H9 (cell line): ENCODE results near the gene ZNF124. TPM values are rescaled to one million over a fixed set of nuclear protein-coding genes. Genes with fewer than 3 reads are reported as not detected.

Experiments
- DNase-seq: peaks from one replicate; pipeline ENCODE4 v3.0.0-alpha.2; 2017
- H2AFZ ChIP-seq: one replicate; pipeline ENCODE4 v1.6.1; 2013; ENCODE audit warnings: mild to moderate bottlenecking, low read length, control low read depth, moderate library complexity
- H2AK5ac ChIP-seq: 2 replicates; pipeline ENCODE4 v1.6.1; 2013; ENCODE audit warnings: low read length, control low read depth, mixed read lengths; ENCODE audit not compliant: insufficient read length
- H2BK120ac ChIP-seq: one replicate; pipeline ENCODE4 v1.6.1; 2013; ENCODE audit warnings: low read depth, mild to moderate bottlenecking, low read length, control low read depth, inconsistent platforms; ENCODE audit not compliant: poor library complexity, severe bottlenecking
- H2BK12ac ChIP-seq: 2 replicates; pipeline ENCODE4 v1.6.1; 2013; ENCODE audit warnings: low read length, control low read depth, mixed read lengths, low read depth; ENCODE audit not compliant: insufficient read length
- H2BK15ac ChIP-seq: 2 replicates; pipeline ENCODE4 v1.6.1; 2013; ENCODE audit warnings: low read depth, low read length, control low read depth
- H2BK20ac ChIP-seq: one replicate; pipeline ENCODE4 v1.6.1; 2013; ENCODE audit warnings: low read depth, mild to moderate bottlenecking, low read length, control low read depth, inconsistent platforms; ENCODE audit not compliant: poor library complexity, severe bottlenecking
- H2BK5ac ChIP-seq: 2 replicates; pipeline ENCODE4 v1.6.1; 2013; ENCODE audit warnings: low read length, control low read depth, mixed read lengths; ENCODE audit not compliant: insufficient read length
- H3K14ac ChIP-seq: 2 replicates; pipeline ENCODE4 v1.6.1; 2013; ENCODE audit warnings: low read length, control low read depth; ENCODE audit not compliant: insufficient read depth
- H3K18ac ChIP-seq: 2 replicates; pipeline ENCODE4 v1.6.1; 2013; ENCODE audit warnings: low read depth, mild to moderate bottlenecking, mixed read lengths, low read length, control low read depth; ENCODE audit not compliant: insufficient read length
- H3K23ac ChIP-seq: 2 replicates; pipeline ENCODE4 v1.6.1; 2013; ENCODE audit warnings: low read length, control low read depth, mixed read lengths, low read depth; ENCODE audit not compliant: insufficient read length
- H3K23me2 ChIP-seq: 2 replicates; pipeline ENCODE4 v1.6.1; 2013; ENCODE audit warnings: low read depth, mild to moderate bottlenecking, mixed read lengths, low read length, control low read depth; ENCODE audit not compliant: insufficient read length, poor library complexity, severe bottlenecking
- H3K27ac ChIP-seq: 2 replicates; pipeline ENCODE4 v1.5.1; 2013; ENCODE audit warnings: low read length, control low read depth, mixed read lengths, low read depth; ENCODE audit not compliant: insufficient read length
- H3K27me3 ChIP-seq: 2 replicates; pipeline ENCODE4 v1.6.1; 2013; ENCODE audit warnings: low read length, control low read depth, inconsistent platforms; ENCODE audit not compliant: insufficient read depth
- H3K4ac ChIP-seq: 2 replicates; pipeline ENCODE4 v1.6.1; 2013; ENCODE audit warnings: low read depth, mild to moderate bottlenecking, control low read depth, inconsistent platforms, low read length, moderate library complexity
- H3K4me1 ChIP-seq: 2 replicates; pipeline ENCODE4 v1.6.1; 2013; ENCODE audit warnings: low read length, control low read depth, inconsistent platforms; ENCODE audit not compliant: insufficient read depth
- H3K4me2 ChIP-seq: 2 replicates; pipeline ENCODE4 v1.6.1; 2013; ENCODE audit warnings: low read length, control low read depth, mixed read lengths; ENCODE audit not compliant: insufficient read length, insufficient read depth
- H3K56ac ChIP-seq: 2 replicates; pipeline ENCODE4 v1.6.1; 2013; ENCODE audit warnings: low read depth, mild to moderate bottlenecking, mixed read lengths, low read length, control low read depth; ENCODE audit not compliant: insufficient read length
- H3K79me1 ChIP-seq: 2 replicates; pipeline ENCODE4 v1.6.1; 2013; ENCODE audit warnings: low read depth, mild to moderate bottlenecking, moderate library complexity, low read length, control low read depth, inconsistent platforms; ENCODE audit not compliant: insufficient read depth, poor library complexity, severe bottlenecking
- H3K79me2 ChIP-seq: 2 replicates; pipeline ENCODE4 v1.6.1; 2013; ENCODE audit warnings: low read length, control low read depth, inconsistent platforms; ENCODE audit not compliant: insufficient read depth
- H3K9ac ChIP-seq: 2 replicates; pipeline ENCODE4 v1.6.1; 2013; ENCODE audit warnings: low read length, control low read depth, mixed read lengths; ENCODE audit not compliant: insufficient read length; ENCODE audit errors: extremely low read depth
- H3K9me3 ChIP-seq: one replicate; pipeline ENCODE4 v1.6.1; 2013; ENCODE audit warnings: low read depth, low read length, inconsistent platforms; ENCODE audit not compliant: control insufficient read depth
- H3T11ph ChIP-seq: one replicate; pipeline ENCODE4 v1.6.1; 2013; ENCODE audit warnings: mild to moderate bottlenecking, low read length, control low read depth, inconsistent platforms
- H4K20me1 ChIP-seq: one replicate; pipeline ENCODE4 v1.6.1; 2013; ENCODE audit not compliant: control insufficient read depth, insufficient read length, insufficient read depth
- H4K5ac ChIP-seq: 2 replicates; pipeline ENCODE4 v1.6.1; 2013; ENCODE audit warnings: low read depth, mild to moderate bottlenecking, mixed read lengths, low read length, control low read depth; ENCODE audit not compliant: insufficient read length
- H4K8ac ChIP-seq: replicated peaks from 2 replicates; pipeline ENCODE4 v1.6.1; 2013; ENCODE audit warnings: low read length, control low read depth, mixed read lengths, low read depth; ENCODE audit not compliant: insufficient read length
- H4K91ac ChIP-seq: 2 replicates; pipeline ENCODE4 v1.6.1; 2013; ENCODE audit warnings: low read depth, mild to moderate bottlenecking, moderate library complexity, mixed read lengths, low read length, control low read depth; ENCODE audit not compliant: insufficient read length
- H3K27ac Mint-ChIP-seq, 3 experiments: 2 replicates in 2 of 3; 3 replicates in 1 of 3; pipeline ENCODE4 v1.8.0; 2020 to 2021; ENCODE audit warnings: mixed read lengths in 3 of 3, mild to moderate bottlenecking in 1 of 3, moderate library complexity in 1 of 3
- H3K27me3 Mint-ChIP-seq: 2 replicates; pipeline ENCODE4 v1.8.0; 2021; ENCODE audit warnings: low read depth, mild to moderate bottlenecking, moderate library complexity, mixed read lengths
- H3K36me3 Mint-ChIP-seq, 3 experiments: 2 replicates in 2 of 3; 3 replicates in 1 of 3; pipeline ENCODE4 v1.8.0; 2020 to 2021; ENCODE audit warnings: low read depth in 3 of 3, mixed read lengths in 3 of 3; ENCODE audit not compliant: insufficient read depth in 1 of 3
- H3K4me1 Mint-ChIP-seq, 2 experiments: 2 replicates each; pipeline ENCODE4 v1.8.0; 2020; ENCODE audit warnings: mixed read lengths in 2 of 2
- H3K4me3 Mint-ChIP-seq, 2 experiments: 2 replicates in 1 of 2; 3 replicates in 1 of 2; pipeline ENCODE4 v1.8.0; 2020 to 2021; ENCODE audit warnings: mild to moderate bottlenecking in 2 of 2, mixed read lengths in 2 of 2, moderate library complexity in 1 of 2
- H3K9me3 Mint-ChIP-seq, 2 experiments: 2 replicates in 1 of 2; 3 replicates in 1 of 2; pipeline ENCODE4 v1.8.0; 2020; ENCODE audit warnings: mild to moderate bottlenecking in 2 of 2, mixed read lengths in 2 of 2, moderate library complexity in 1 of 2
- CTCF ChIP-seq: fragments of 200-600 bp; sonication (generic); conservative IDR thresholded peaks from 3 replicates; pipeline ENCODE4 v1.8.0; 2021; ENCODE audit warnings: antibody characterized with exemption, mild to moderate bottlenecking
- WGBS: extraction: QIAGEN DNeasy Blood & Tissue Kit; methylation state at CpG from one replicate; pipeline ENCODE4 v1.1.7; 2013; ENCODE audit warnings: missing lambda C conversion rate, low lambda C conversion rate, mixed read lengths; ENCODE audit not compliant: insufficient read length; ENCODE audit errors: extremely low coverage; 5-methylcytosine and 5-hydroxymethylcytosine counted together
- total RNA-seq: library from RNA; stranded (reverse); gene quantifications from 2 replicates; pipeline ENCODE4 v1.2.1, GENCODE V29; 2021

ZNF124 gene
- total RNA-seq, 1 experiment from 2014 or later, result 50.6 TPM

DNA sequence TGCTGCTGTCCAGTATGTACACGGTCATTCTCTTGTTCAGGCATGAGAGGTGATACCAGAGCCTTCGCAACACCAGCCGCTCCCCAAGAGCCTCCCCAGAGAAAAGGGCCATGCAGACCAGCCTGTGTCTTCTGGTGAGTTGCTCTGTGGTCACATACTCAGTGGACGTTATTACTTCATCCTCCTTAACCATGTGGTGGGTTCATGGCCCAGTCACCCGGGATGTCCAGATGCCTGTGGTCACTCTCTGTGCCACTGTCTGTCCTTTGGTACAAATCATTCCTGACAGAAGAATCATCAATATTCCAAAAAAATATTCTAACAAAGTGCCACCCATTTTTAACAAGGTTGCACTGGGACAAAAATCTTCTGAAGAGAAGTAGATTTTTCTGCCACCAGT is 8.8 kb upstream of the ZNF124 start:
- H3K9ac ChIP-seq, result no peak overlapping the region
- no peak overlapping the region for H2AK5ac ChIP-seq
- no peak overlapping the region for H2BK5ac ChIP-seq
- no peak overlapping the region for H3K4me2 ChIP-seq
- no peaks in the 10 kb centered on the region for H3K9me3 ChIP-seq
- no peak overlapping the region for H2BK15ac ChIP-seq
- H3K14ac ChIP-seq, result no peak overlapping the region
- no peaks in the 10 kb centered on the region for H3K27me3 ChIP-seq
- no peak overlapping the region for H3T11ph ChIP-seq
- no peak overlapping the region for H3K4ac ChIP-seq
- no peaks in the 10 kb centered on the region for H3K79me2 ChIP-seq
- H3K56ac ChIP-seq, result no peak overlapping the region
- no peak overlapping the region for H2BK12ac ChIP-seq
- Mint-ChIP-seq H3K27me3 (no peaks in the 10 kb centered on the region; the same call in 1 of the 2 replicates), H3K4me1 (0 out of 4 replicates have a peak, but pooled peaks cover 0 to 2% of the 10 kb centered on the region in 2 experiments), H3K9me3 (peaks cover 0 to 12% of the 10 kb centered on the region in 2 experiments; a peak in 4 of 5 replicates), H3K27ac (no peak overlapping the region), H3K36me3 (peaks cover 0 to 1% (median 1%) of the 10 kb centered on the region in 3 experiments; a peak in 4 of 7 replicates), H3K4me3 (no peak overlapping the region)
- no peaks in the 10 kb centered on the region for H3K4me1 ChIP-seq
- H3K27ac ChIP-seq, result no peak overlapping the region
- H3K18ac ChIP-seq, result no peak overlapping the region
- H3K23ac ChIP-seq, result no peak overlapping the region
- no peak overlapping the region for H2BK120ac ChIP-seq
- no peak for TF ChIP-seq CTCF
- H4K5ac ChIP-seq, result no peak overlapping the region
- H3K23me2 ChIP-seq, result no peaks in the 10 kb centered on the region
- no peak overlapping the region for H2AFZ ChIP-seq
- no peaks in the 10 kb centered on the region for H4K20me1 ChIP-seq
- H3K79me1 ChIP-seq, result no peaks in the 10 kb centered on the region
- no CpG with 5 or more reads among the region's 5 CpGs for WGBS
- no peak overlapping the region for H4K8ac ChIP-seq
- H4K91ac ChIP-seq, result no peak overlapping the region
- DNase-seq, result no peak
- H2BK20ac ChIP-seq, result no peak overlapping the region
